Measurements from ENCODE around the gene ORC1.

Gene ORC1

DNA sequence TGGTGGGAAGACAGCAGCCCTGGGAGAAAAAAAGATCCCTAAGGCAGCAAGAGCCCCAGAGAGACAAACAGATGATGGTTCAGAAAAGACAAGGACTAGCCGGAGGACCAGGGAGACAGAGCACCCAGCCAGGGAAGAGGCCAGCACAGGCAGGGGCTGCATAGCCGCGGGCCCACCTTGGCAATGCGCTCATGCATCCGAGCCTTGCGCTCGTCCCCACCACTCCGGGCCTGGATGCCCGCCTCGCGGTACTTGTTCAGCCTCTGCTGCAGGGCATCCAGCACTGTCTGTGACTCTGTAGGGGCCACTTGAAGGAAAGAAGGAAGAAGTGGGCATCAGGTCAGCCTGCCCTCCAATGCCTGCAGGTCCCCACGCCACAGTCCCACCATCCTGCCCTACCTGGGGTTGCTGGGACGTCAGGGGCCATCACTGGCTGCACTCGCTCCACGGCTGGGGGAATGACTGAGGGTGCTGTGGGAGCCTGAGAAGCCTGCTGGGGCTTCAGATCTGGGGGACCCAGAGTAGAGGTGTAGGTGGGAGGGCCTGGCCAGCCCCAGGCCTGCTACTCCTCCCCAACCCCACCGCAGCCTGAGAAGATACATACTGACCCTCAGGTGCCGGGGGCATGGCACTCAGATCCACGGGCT is 45.2 kb downstream of the ORC1 start:
- TF ChIP-seq Cebpa-rat (IDR thresholded peaks at IDR 0.05) = no peak
- peaks cover 0 to 90% (median 55%) of the 10 kb centered on the region in 11 experiments; a peak in 17 of 22 replicates for H4K20me1 ChIP-seq
- no peak overlapping the region for H3K9ac ChIP-seq
- no peaks in the 10 kb centered on the region for H3K9me3 ChIP-seq (replicated peaks in 1 of 11)
- no peak overlapping the region for H3K4me3 ChIP-seq
- H3K27ac ChIP-seq = no peak overlapping the region
- H3K27me3 ChIP-seq = no peaks in the 10 kb centered on the region
- no peak overlapping the region for H3K4me2 ChIP-seq
- peaks cover 96 to 100% (median 98%) of the 10 kb centered on the region in 11 experiments for H3K36me3 ChIP-seq
- peaks cover 0 to 7% (median under 1%) of the 10 kb centered on the region in 10 experiments; a peak in 8 of 20 replicates for H3K4me1 ChIP-seq

DNA sequence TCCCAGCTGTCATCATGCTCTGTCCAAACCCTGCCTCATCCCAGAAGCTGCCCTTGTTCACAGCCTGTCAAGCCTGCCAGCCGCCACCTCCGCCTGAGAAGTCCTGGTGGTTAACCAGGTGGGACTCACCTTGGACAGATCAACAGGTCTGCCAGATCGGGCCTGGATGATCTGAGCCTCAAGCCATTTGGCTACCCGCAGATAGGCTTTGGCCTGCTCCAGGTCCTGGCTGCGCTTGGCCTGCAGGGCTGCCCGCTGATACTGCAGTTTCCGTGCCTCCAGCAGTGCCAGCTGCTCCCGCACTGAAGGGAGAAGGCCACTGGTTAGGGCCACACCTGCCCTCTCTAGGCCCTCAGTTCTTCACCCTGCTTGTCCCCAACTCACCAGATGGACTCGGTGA is 46.8 kb downstream of the ORC1 start:
- H3K36me3 ChIP-seq = peaks cover 100% of the 10 kb centered on the region in 11 experiments
- H3K4me2 ChIP-seq = no peak overlapping the region
- no peak for TF ChIP-seq Cebpa-rat (IDR thresholded peaks at IDR 0.05)
- no peak overlapping the region for H3K4me3 ChIP-seq
- no peak overlapping the region for H3K27ac ChIP-seq
- H3K27me3 ChIP-seq = no peaks in the 10 kb centered on the region
- no peaks in the 10 kb centered on the region for H3K9me3 ChIP-seq (replicated peaks in 1 of 11)
- H3K9ac ChIP-seq = no peak overlapping the region
- peaks cover 0 to 100% (median 53%) of the 10 kb centered on the region in 11 experiments; a peak in 17 of 22 replicates for H4K20me1 ChIP-seq
- peaks cover 0 to 2% (median 0%) of the 10 kb centered on the region in 10 experiments; a peak in 1 of 20 replicates for H3K4me1 ChIP-seq

DNA sequence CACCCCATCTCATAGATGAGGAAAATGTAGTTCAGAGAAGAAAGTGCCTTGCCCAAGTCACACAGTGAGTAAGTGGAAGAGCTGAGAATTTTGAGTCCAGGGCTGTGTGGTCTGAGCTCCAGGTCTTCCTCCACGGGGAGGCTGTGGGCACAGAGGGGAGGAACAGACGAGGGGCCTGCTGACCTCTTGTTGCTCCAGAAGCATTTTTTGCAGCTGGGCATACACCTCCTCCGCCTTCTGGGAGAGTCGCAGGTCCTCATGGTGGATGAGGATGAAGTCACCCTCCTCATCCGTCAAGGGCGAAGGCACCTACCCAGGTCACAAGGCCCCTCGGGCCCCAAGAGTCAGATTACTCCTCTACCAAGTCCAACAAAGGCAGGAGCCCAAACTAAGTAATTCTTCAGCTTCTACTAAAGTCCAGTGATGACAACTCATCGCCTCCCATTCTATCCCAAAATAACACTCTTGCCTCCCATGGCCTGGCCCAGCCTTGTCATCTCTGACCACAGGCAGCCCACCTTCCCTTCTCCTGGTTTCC is 47.3 kb downstream of the ORC1 start:
- Histone ChIP-seq H3K36me3 (peaks cover 99 to 100% (median 100%) of the 10 kb centered on the region in 11 experiments), H4K20me1 (peaks cover 0 to 97% (median 48%) of the 10 kb centered on the region in 11 experiments; a peak in 16 of 22 replicates), H3K4me3 (no peak overlapping the region), H3K27me3 (no peaks in the 10 kb centered on the region), H3K9ac (no peak overlapping the region), H3K9me3 (replicated peaks in 1 of 11) (no peaks in the 10 kb centered on the region), H3K27ac (no peak overlapping the region), H3K4me2 (no peak overlapping the region), H3K4me1 (no peaks in the 10 kb centered on the region)
- TF ChIP-seq Cebpa-rat (IDR thresholded peaks at IDR 0.05) = no peak

DNA sequence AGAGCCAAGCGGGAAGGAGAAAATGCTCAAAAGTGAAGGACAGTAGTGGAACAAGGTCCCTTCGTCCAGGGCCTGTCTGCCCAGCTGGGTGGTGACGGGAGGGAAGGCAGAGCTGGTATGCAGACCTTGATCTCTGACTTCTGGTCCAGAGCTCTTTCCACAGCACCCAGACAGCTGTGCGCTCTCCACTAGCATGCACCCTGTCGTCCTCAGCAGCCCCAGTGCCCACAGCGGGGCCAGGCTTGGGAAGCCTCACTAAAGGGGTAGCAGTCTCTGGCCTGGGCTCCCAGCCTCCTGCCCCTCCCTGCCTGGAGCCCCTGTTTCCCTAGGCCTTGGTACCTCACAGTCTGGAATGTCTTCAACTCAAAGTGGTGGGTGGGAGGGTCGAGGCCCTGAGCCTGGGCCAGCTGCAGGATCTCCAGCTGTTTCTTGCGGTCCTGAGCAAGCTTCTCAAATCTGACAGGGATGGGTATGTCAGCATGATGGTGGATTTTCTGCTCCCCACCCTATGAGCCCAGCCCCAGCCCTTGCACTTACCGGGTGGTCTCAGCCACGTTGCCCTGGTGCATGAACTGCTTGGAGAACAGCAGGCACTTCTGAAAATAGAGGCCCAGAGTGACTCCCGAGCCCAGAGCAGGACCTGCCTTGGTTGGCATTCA is 48.2 kb downstream of the ORC1 start:
- Histone ChIP-seq H3K4me3 (no peak overlapping the region), H4K20me1 (peaks cover 0 to 92% (median 39%) of the 10 kb centered on the region in 11 experiments; a peak in 15 of 22 replicates), H3K4me2 (no peak overlapping the region), H3K27me3 (no peaks in the 10 kb centered on the region), H3K9ac (no peak overlapping the region), H3K4me1 (no peaks in the 10 kb centered on the region), H3K9me3 (replicated peaks in 1 of 11) (no peaks in the 10 kb centered on the region), H3K27ac (no peak overlapping the region), H3K36me3 (peaks cover 97 to 100% (median 100%) of the 10 kb centered on the region in 11 experiments)
- no peak for TF ChIP-seq Cebpa-rat (IDR thresholded peaks at IDR 0.05)

DNA sequence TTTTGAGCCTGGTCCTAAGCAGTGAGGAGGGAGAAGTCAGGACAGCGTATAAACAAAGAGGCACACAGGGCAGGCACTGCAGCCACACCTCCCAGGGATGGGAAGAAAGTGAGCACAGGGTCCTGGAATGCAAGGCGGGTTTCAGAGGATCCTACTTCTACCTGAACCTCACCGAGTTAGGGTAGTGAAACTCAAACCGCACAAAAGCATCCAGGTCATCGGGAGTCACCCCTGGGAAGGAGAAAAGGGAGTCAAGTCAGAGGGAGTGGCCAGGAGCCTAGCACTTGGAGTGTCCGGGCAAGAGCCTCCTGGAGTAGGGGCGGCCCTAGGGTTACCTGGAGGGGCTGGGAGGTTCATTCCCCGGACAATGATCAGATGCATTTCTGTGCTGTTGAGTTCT is 48.8 kb downstream of the ORC1 start:
- H3K27ac ChIP-seq = no peak overlapping the region
- no peaks in the 10 kb centered on the region for H3K27me3 ChIP-seq
- H3K4me2 ChIP-seq = no peak overlapping the region
- no peaks in the 10 kb centered on the region for H3K9me3 ChIP-seq (replicated peaks in 1 of 11)
- H3K36me3 ChIP-seq = peaks cover 97 to 100% (median 100%) of the 10 kb centered on the region in 11 experiments
- H3K4me1 ChIP-seq = no peaks in the 10 kb centered on the region
- peaks cover 0 to 91% (median 35%) of the 10 kb centered on the region in 11 experiments; a peak in 14 of 22 replicates for H4K20me1 ChIP-seq
- no peak for TF ChIP-seq Cebpa-rat (IDR thresholded peaks at IDR 0.05)
- no peak overlapping the region for H3K4me3 ChIP-seq
- no peak overlapping the region for H3K9ac ChIP-seq

DNA sequence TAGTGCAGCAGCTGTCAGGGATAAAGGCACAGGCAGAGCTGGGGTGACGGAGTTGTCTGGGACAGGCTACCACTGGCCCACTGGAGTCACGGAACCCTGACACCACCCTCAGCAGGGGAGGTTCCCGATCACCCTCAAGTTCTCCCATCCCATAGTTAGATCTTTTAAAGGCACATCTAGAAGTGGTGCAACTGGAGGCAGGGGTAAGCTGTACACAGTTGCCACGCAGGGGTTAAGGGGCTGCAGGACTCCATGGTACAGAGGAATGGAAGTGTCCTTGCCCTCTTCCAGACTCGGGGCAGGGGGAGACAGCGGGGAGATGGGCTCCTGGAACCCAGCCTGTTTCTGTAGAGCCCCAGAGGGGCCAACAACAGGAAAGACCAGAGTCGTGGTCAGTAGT is 51.5 kb downstream of the ORC1 start:
- no peak for TF ChIP-seq Cebpa-rat (IDR thresholded peaks at IDR 0.05)
- H3K36me3 ChIP-seq = peaks cover 72 to 87% (median 78%) of the 10 kb centered on the region in 11 experiments
- no peak overlapping the region for H3K27ac ChIP-seq
- no peak overlapping the region for H3K4me2 ChIP-seq
- no peak overlapping the region for H3K4me3 ChIP-seq
- no peaks in the 10 kb centered on the region for H3K9me3 ChIP-seq (replicated peaks in 1 of 11)
- no peaks in the 10 kb centered on the region for H3K27me3 ChIP-seq
- no peak overlapping the region for H3K9ac ChIP-seq
- H3K4me1 ChIP-seq = peaks cover 0 to 8% (median 0%) of the 10 kb centered on the region in 10 experiments; a peak in 6 of 20 replicates
- H4K20me1 ChIP-seq = peaks cover 0 to 69% (median 15%) of the 10 kb centered on the region in 11 experiments; a peak in 12 of 22 replicates

DNA sequence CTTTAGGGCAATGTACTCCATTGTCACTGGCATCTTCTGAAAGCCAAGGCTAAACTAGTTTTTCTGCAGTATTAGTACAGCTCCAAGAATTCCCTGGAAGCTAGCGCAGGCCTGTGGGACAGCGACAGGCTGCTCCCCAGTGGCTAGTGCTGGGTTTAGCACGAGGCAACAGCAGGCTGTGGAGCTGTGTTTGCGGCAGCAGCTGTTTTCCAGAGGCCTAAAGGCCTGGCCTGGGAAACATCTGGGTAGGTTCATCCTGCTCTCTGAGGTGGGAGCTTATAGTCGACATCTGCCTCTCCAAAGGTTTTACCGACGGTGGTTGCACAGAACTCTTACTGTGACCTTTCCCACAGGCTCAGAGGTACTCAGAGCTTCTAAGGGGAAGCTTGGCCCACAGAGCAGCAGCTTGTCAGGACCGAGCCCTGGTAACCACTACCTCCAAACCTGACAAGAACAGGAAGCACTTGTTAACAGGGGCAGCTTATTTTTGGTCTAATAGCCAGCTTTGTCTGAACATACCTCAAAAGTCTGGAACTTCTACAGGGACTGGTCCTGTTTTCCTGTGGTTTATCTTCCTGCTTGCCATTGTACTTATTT is 55.4 kb downstream of the ORC1 start:
- Histone ChIP-seq H3K36me3 (peaks cover 37 to 81% (median 54%) of the 10 kb centered on the region in 11 experiments), H3K9me3 (replicated peaks in 1 of 11) (no peaks in the 10 kb centered on the region), H3K9ac (peak overlapping the region in 1 of 11 experiments; percentile 24; a peak in 1 of 22 replicates), H3K4me3 (no peak overlapping the region), H3K27ac (no peak overlapping the region), H4K20me1 (peaks cover 0 to 30% (median 3%) of the 10 kb centered on the region in 11 experiments; a peak in 9 of 22 replicates), H3K4me2 (no peak overlapping the region), H3K27me3 (no peaks in the 10 kb centered on the region), H3K4me1 (peaks cover 0 to 8% (median 2%) of the 10 kb centered on the region in 10 experiments; a peak in 7 of 20 replicates)
- TF ChIP-seq Cebpa-rat (IDR thresholded peaks at IDR 0.05) = no peak

DNA sequence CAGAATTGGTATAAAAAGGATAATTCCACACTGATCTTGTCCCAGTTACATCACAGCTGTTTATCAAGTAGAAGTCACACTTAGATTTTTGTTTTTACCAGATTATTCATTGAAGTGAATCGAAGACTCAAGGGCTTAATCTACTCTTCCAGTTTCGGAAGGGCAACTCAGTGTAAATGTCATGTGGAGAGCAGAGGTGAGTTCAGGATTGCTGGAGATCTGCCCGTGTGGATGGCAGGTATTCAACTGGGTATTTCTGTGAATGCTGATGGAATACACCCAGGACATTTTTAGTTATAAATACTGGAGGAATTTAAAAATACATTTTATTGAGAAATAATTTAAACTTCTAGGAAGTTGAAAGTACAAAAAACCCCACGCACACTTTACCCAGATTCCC is 57.6 kb downstream of the ORC1 start:
- no peak overlapping the region for H3K9ac ChIP-seq
- no peaks in the 10 kb centered on the region for H3K9me3 ChIP-seq (replicated peaks in 1 of 11)
- no peak for TF ChIP-seq Cebpa-rat (IDR thresholded peaks at IDR 0.05)
- no peak overlapping the region for H3K4me3 ChIP-seq
- peaks cover 0 to 15% (median 0%) of the 10 kb centered on the region in 11 experiments; a peak in 6 of 22 replicates for H4K20me1 ChIP-seq
- no peak overlapping the region for H3K4me2 ChIP-seq
- H3K36me3 ChIP-seq = peaks cover 16 to 68% (median 37%) of the 10 kb centered on the region in 11 experiments
- H3K27me3 ChIP-seq = no peaks in the 10 kb centered on the region
- H3K27ac ChIP-seq = no peak overlapping the region
- H3K4me1 ChIP-seq = peaks cover 0 to 8% (median 2%) of the 10 kb centered on the region in 10 experiments; a peak in 7 of 20 replicates

DNA sequence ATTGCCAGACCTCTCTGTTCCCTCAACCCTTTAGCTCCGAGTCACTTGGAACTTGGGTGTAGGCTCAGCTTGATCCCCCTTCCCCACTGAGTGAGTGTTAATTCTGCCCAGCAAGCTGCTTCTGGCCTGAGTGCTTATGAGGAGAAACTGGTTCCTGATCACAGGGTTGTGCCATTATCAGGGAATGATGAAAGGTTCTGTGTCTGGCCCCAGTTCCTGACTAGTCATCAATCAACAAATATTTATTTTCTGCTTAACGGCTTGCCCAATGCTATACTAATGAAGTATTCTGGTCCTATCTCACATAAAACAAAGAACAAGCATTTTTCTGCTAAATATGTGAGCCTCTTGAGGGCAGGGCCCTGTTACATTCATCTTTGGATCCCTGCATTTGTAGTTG is 59.0 kb downstream of the ORC1 start:
- Histone ChIP-seq H3K9me3 (replicated peaks in 1 of 11) (no peaks in the 10 kb centered on the region), H3K27me3 (no peaks in the 10 kb centered on the region), H4K20me1 (peaks cover 0 to 8% (median 0%) of the 10 kb centered on the region in 11 experiments; a peak in 4 of 22 replicates), H3K4me3 (no peak overlapping the region), H3K36me3 (peaks cover 6 to 67% (median 24%) of the 10 kb centered on the region in 11 experiments; a peak in 19 of 22 replicates), H3K9ac (no peak overlapping the region), H3K4me2 (no peak overlapping the region), H3K27ac (no peak overlapping the region), H3K4me1 (peaks cover 0 to 8% (median 2%) of the 10 kb centered on the region in 10 experiments; a peak in 7 of 20 replicates)
- TF ChIP-seq Cebpa-rat (IDR thresholded peaks at IDR 0.05) = no peak
